GM18907 (cell line): ENCODE measurements around the gene CCDC194.

Experiments
- ATAC-seq: cut with Tn5 transposase; IDR thresholded peaks from one replicate; pipeline ENCODE4 v1.9.1; 2021; ENCODE audit warnings: mild to moderate bottlenecking, moderate library complexity; ENCODE audit not compliant: unreplicated experiment

CCDC194 gene

GRCh38 chr19:17393914-17394313 is at the start of gene CCDC194:
Gene CCDC194, minus strand, starts transcription at chr19:17394196. Its CDS starts 38 bp downstream, at chr19:17394158.
- ATAC-seq, result no peak

- ATAC-seq, result no peak
Observed at GRCh38 chr19:17441241-17442021, 47.4 kb upstream of the CCDC194 start.

GRCh38 chr19:17436874-17437267 is 42.9 kb upstream of the CCDC194 start:
- no peak for ATAC-seq

- ATAC-seq, result no peak
Observed at GRCh38 chr19:17436094-17436873, 42.3 kb upstream of the CCDC194 start.

- no peak for ATAC-seq
Observed at GRCh38 chr19:17435218-17435617, 41.2 kb upstream of the CCDC194 start.

- ATAC-seq, result no peak
Observed at GRCh38 chr19:17431417-17431816, 37.4 kb upstream of the CCDC194 start.

GRCh38 chr19:17429641-17430113 is 35.7 kb upstream of the CCDC194 start:
- no peak for ATAC-seq

- no peak for ATAC-seq
Observed at GRCh38 chr19:17424743-17425365, 30.9 kb upstream of the CCDC194 start.

GRCh38 chr19:17423429-17424208 is 29.6 kb upstream of the CCDC194 start:
- no peak for ATAC-seq

- no peak for ATAC-seq
Observed at GRCh38 chr19:17421942-17422341, 27.9 kb upstream of the CCDC194 start.

GRCh38 chr19:17420475-17420924 is 26.5 kb upstream of the CCDC194 start:
- ATAC-seq, result peak; percentile 39

GRCh38 chr19:17419621-17420474 is 25.9 kb upstream of the CCDC194 start, which contains the start of gene MVB12A:
Gene MVB12A, plus strand, starts transcription at chr19:17420047. Its CDS starts 89 bp downstream, at chr19:17420136.
- ATAC-seq, result peak; percentile 84

- ATAC-seq, result no peak
Observed at GRCh38 chr19:17419154-17419620, 25.2 kb upstream of the CCDC194 start.

GRCh38 chr19:17418710-17419109 is 24.7 kb upstream of the CCDC194 start:
- ATAC-seq, result no peak

- no peak for ATAC-seq
Observed at GRCh38 chr19:17415121-17415520, 21.1 kb upstream of the CCDC194 start.

GRCh38 chr19:17414097-17414496 is 20.1 kb upstream of the CCDC194 start:
- no peak for ATAC-seq

- no peak for ATAC-seq
Observed at GRCh38 chr19:17411801-17412200, 17.8 kb upstream of the CCDC194 start.

GRCh38 chr19:17409990-17410389 is 16.0 kb upstream of the CCDC194 start:
- ATAC-seq, result no peak

- no peak for ATAC-seq
Observed at GRCh38 chr19:17406887-17407196, 12.8 kb upstream of the CCDC194 start.
